Measurements from ENCODE around the gene MN1.

Gene MN1

GRCh38 chr22:27764722-27765236 lies 36.8 kb downstream of the MN1 start:
- no peak overlapping the region for H3K4me3 ChIP-seq (ENCODE audit: low read depth in 1 of 2, low read length in 2 of 2)
- H3K4me1 ChIP-seq (ENCODE audit: insufficient read depth, low read length) = no peaks in the 10 kb centered on the region
- no peak overlapping the region for H3K9ac ChIP-seq (ENCODE audit: low read length)
- no peaks in the 10 kb centered on the region for H3K27me3 ChIP-seq (ENCODE audit: control insufficient read depth in 1 of 2, insufficient read depth in 2 of 2, low read length in 2 of 2)
- H3K36me3 ChIP-seq (ENCODE audit: insufficient read depth, low read length) = no peaks in the 10 kb centered on the region
- no peaks in the 10 kb centered on the region for H3K9me3 ChIP-seq (ENCODE audit: low read length)
- no peak overlapping the region for H3K27ac ChIP-seq (ENCODE audit: low read depth, low read length)

GRCh38 chr22:27761665-27762064 lies 39.9 kb downstream of the MN1 start:
- H3K4me3 ChIP-seq (ENCODE audit: low read depth in 1 of 2, low read length in 2 of 2) = no peak overlapping the region
- no peaks in the 10 kb centered on the region for H3K27me3 ChIP-seq (ENCODE audit: control insufficient read depth in 1 of 2, insufficient read depth in 2 of 2, low read length in 2 of 2)
- no peaks in the 10 kb centered on the region for H3K4me1 ChIP-seq (ENCODE audit: insufficient read depth, low read length)
- H3K27ac ChIP-seq (ENCODE audit: low read depth, low read length) = no peak overlapping the region
- no peak overlapping the region for H3K9ac ChIP-seq (ENCODE audit: low read length)
- H3K9me3 ChIP-seq (ENCODE audit: low read length) = no peaks in the 10 kb centered on the region
- H3K36me3 ChIP-seq (ENCODE audit: insufficient read depth, low read length) = no peaks in the 10 kb centered on the region

- H3K4me3 ChIP-seq (ENCODE audit: low read depth in 1 of 2, low read length in 2 of 2) = no peak overlapping the region
- no peak overlapping the region for H3K27ac ChIP-seq (ENCODE audit: low read depth, low read length)
- H3K4me1 ChIP-seq (ENCODE audit: insufficient read depth, low read length) = no peaks in the 10 kb centered on the region
- no peaks in the 10 kb centered on the region for H3K9me3 ChIP-seq (ENCODE audit: low read length)
- H3K27me3 ChIP-seq (ENCODE audit: control insufficient read depth in 1 of 2, insufficient read depth in 2 of 2, low read length in 2 of 2) = no peaks in the 10 kb centered on the region
- no peaks in the 10 kb centered on the region for H3K36me3 ChIP-seq (ENCODE audit: insufficient read depth, low read length)
- no peak overlapping the region for H3K9ac ChIP-seq (ENCODE audit: low read length)
These were observed 40.6 kb downstream of the MN1 start for GRCh38 chr22:27761000-27761399.

GRCh38 chr22:27760474-27760873 lies 41.1 kb downstream of the MN1 start:
- Histone ChIP-seq H3K4me3 (ENCODE audit: low read depth in 1 of 2, low read length in 2 of 2) (no peak overlapping the region), H3K36me3 (ENCODE audit: insufficient read depth, low read length) (no peaks in the 10 kb centered on the region), H3K27me3 (ENCODE audit: control insufficient read depth in 1 of 2, insufficient read depth in 2 of 2, low read length in 2 of 2) (no peaks in the 10 kb centered on the region), H3K9ac (ENCODE audit: low read length) (no peak overlapping the region), H3K27ac (ENCODE audit: low read depth, low read length) (no peak overlapping the region), H3K4me1 (ENCODE audit: insufficient read depth, low read length) (no peaks in the 10 kb centered on the region), H3K9me3 (ENCODE audit: low read length) (no peaks in the 10 kb centered on the region)

GRCh38 chr22:27757928-27758525 lies 43.5 kb downstream of the MN1 start:
- Histone ChIP-seq H3K9me3 (ENCODE audit: low read length) (no peaks in the 10 kb centered on the region), H3K4me3 (ENCODE audit: low read depth in 1 of 2, low read length in 2 of 2) (no peak overlapping the region), H3K27ac (ENCODE audit: low read depth, low read length) (no peak overlapping the region), H3K36me3 (ENCODE audit: insufficient read depth, low read length) (no peaks in the 10 kb centered on the region), H3K4me1 (ENCODE audit: insufficient read depth, low read length) (peaks cover 16% of the 10 kb centered on the region), H3K27me3 (ENCODE audit: control insufficient read depth in 1 of 2, insufficient read depth in 2 of 2, low read length in 2 of 2) (no peaks in the 10 kb centered on the region), H3K9ac (ENCODE audit: low read length) (no peak overlapping the region)

- Histone ChIP-seq H3K9me3 (ENCODE audit: low read length) (no peaks in the 10 kb centered on the region), H3K9ac (ENCODE audit: low read length) (no peak overlapping the region), H3K27ac (ENCODE audit: low read depth, low read length) (no peak overlapping the region), H3K4me1 (ENCODE audit: insufficient read depth, low read length) (peaks cover 22% of the 10 kb centered on the region), H3K36me3 (ENCODE audit: insufficient read depth, low read length) (no peaks in the 10 kb centered on the region), H3K4me3 (ENCODE audit: low read depth in 1 of 2, low read length in 2 of 2) (no peak overlapping the region), H3K27me3 (ENCODE audit: control insufficient read depth in 1 of 2, insufficient read depth in 2 of 2, low read length in 2 of 2) (no peaks in the 10 kb centered on the region)
These were observed 45.3 kb downstream of the MN1 start for GRCh38 chr22:27756212-27756660.

GRCh38 chr22:27755521-27756211 lies 45.9 kb downstream of the MN1 start:
- H3K36me3 ChIP-seq (ENCODE audit: insufficient read depth, low read length) = no peaks in the 10 kb centered on the region

GRCh38 chr22:27754888-27755480 lies 46.6 kb downstream of the MN1 start:
- H3K27ac ChIP-seq (ENCODE audit: low read depth, low read length) = no peak overlapping the region
- H3K36me3 ChIP-seq (ENCODE audit: insufficient read depth, low read length) = no peaks in the 10 kb centered on the region
- no peaks in the 10 kb centered on the region for H3K9me3 ChIP-seq (ENCODE audit: low read length)
- H3K9ac ChIP-seq (ENCODE audit: low read length) = no peak overlapping the region
- no peaks in the 10 kb centered on the region for H3K27me3 ChIP-seq (ENCODE audit: control insufficient read depth in 1 of 2, insufficient read depth in 2 of 2, low read length in 2 of 2)
- no peak overlapping the region for H3K4me3 ChIP-seq (ENCODE audit: low read depth in 1 of 2, low read length in 2 of 2)
- peaks cover 24% of the 10 kb centered on the region for H3K4me1 ChIP-seq (ENCODE audit: insufficient read depth, low read length)

More at GRCh38 chr22:27755521-27756211, 45.9 kb downstream of the MN1 start:
- H3K4me3 ChIP-seq (ENCODE audit: low read depth in 1 of 2, low read length in 2 of 2) = no peak overlapping the region
- peaks cover 22% of the 10 kb centered on the region for H3K4me1 ChIP-seq (ENCODE audit: insufficient read depth, low read length)
- H3K9me3 ChIP-seq (ENCODE audit: low read length) = no peaks in the 10 kb centered on the region
- H3K27me3 ChIP-seq (ENCODE audit: control insufficient read depth in 1 of 2, insufficient read depth in 2 of 2, low read length in 2 of 2) = no peaks in the 10 kb centered on the region
- no peak overlapping the region for H3K27ac ChIP-seq (ENCODE audit: low read depth, low read length)
- no peak overlapping the region for H3K9ac ChIP-seq (ENCODE audit: low read length)

GRCh38 chr22:27754247-27754887 lies 47.2 kb downstream of the MN1 start:
- Histone ChIP-seq H3K27me3 (ENCODE audit: control insufficient read depth in 1 of 2, insufficient read depth in 2 of 2, low read length in 2 of 2) (no peaks in the 10 kb centered on the region), H3K9me3 (ENCODE audit: low read length) (no peaks in the 10 kb centered on the region), H3K4me3 (ENCODE audit: low read depth in 1 of 2, low read length in 2 of 2) (no peak overlapping the region), H3K9ac (ENCODE audit: low read length) (no peak overlapping the region), H3K36me3 (ENCODE audit: insufficient read depth, low read length) (no peaks in the 10 kb centered on the region), H3K4me1 (ENCODE audit: insufficient read depth, low read length) (peaks cover 31% of the 10 kb centered on the region), H3K27ac (ENCODE audit: low read depth, low read length) (no peak overlapping the region)

- Histone ChIP-seq H3K36me3 (ENCODE audit: insufficient read depth, low read length) (no peaks in the 10 kb centered on the region), H3K27ac (ENCODE audit: low read depth, low read length) (no peak overlapping the region), H3K4me1 (ENCODE audit: insufficient read depth, low read length) (peaks cover 36% of the 10 kb centered on the region), H3K9ac (ENCODE audit: low read length) (no peak overlapping the region), H3K27me3 (ENCODE audit: control insufficient read depth in 1 of 2, insufficient read depth in 2 of 2, low read length in 2 of 2) (no peaks in the 10 kb centered on the region), H3K4me3 (ENCODE audit: low read depth in 1 of 2, low read length in 2 of 2) (no peak overlapping the region), H3K9me3 (ENCODE audit: low read length) (no peaks in the 10 kb centered on the region)
These were observed 48.8 kb downstream of the MN1 start for GRCh38 chr22:27752771-27753170.

- no peak overlapping the region for H3K9ac ChIP-seq (ENCODE audit: low read length)
- H3K36me3 ChIP-seq (ENCODE audit: insufficient read depth, low read length) = no peaks in the 10 kb centered on the region
- no peak overlapping the region for H3K27ac ChIP-seq (ENCODE audit: low read depth, low read length)
- no peaks in the 10 kb centered on the region for H3K27me3 ChIP-seq (ENCODE audit: control insufficient read depth in 1 of 2, insufficient read depth in 2 of 2, low read length in 2 of 2)
- H3K4me1 ChIP-seq (ENCODE audit: insufficient read depth, low read length) = peaks cover 36% of the 10 kb centered on the region
- H3K9me3 ChIP-seq (ENCODE audit: low read length) = no peaks in the 10 kb centered on the region
- no peak overlapping the region for H3K4me3 ChIP-seq (ENCODE audit: low read depth in 1 of 2, low read length in 2 of 2)
These were observed 49.4 kb downstream of the MN1 start for GRCh38 chr22:27752141-27752540.
